ENCODE results near the gene REXO2. TPM values are rescaled to one million over a fixed set of nuclear protein-coding genes. Genes with fewer than 3 reads are reported as not detected.

REXO2 gene
- total and polyA plus RNA-seq, 2 of the 13 experiments (the other 11 are each of a cell fraction or from before 2014, with no cell fraction given) = 95.6 to 104 TPM

DNA sequence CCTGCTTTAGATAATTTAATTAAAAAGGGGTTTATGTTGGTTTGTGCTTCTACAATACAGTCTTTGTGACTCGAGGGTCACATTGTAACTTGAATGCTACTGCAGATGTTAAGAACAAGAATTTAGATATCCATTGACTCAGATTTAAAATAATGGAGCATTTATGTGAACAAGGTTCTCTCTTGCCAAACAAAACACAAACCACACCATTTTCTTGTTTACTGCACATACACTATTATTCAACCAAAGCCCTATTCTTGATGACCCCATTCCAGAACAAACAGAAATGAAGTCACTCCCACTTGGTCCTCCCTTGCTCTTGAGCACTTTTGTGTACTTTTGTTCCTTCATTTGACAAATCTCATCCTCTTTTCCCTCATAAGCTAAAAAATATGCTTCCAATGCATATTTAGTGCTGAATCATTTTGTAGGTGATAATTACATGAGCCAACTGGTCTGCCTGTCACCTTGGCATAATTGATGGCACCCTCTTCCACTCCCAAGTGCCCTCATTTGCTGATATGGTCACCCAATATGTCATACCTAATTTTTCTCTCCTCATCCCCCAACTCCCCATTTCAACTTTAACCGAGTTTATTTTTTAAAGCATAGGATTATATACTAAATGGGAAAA is 41.8 kb upstream of the REXO2 start:
- WGBS (ENCODE audit: low lambda C conversion rate) = 73% methylated on average over 2 of the region's 2 CpGs

DNA sequence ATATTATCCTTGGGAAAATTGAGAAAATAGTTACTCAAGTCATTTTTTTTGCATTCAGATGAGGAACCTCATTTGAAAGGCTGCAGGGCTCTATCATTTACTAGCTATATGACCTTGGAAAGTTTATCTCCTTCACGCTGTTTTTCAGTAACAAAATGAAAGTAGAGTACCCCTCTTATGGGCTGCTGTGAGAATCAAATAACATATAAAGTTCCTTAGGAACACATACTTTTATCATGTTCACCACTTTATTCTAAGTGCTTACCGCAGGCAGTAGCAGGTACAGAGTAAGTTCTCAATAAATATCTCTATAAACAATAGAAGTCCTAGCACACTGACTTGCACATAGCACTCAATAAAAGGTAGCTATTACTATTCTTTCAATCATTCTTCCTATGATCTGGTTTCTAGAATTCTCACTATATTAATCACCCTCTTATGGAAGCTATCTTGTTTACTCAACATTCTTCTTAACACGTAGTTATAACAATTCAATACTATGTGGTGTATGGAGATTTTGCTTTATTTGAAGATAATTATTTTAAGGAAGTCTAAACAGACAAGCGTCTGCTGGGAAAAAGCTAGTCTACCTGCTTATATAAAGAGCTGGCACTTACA is 40.9 kb upstream of the REXO2 start:
- ChIA-PET CTCF (ENCODE audit: low intra/inter-chr PET ratio, low total read pairs) (no interaction called here), POLR2A (no interaction called here)
- H3K9me3 ChIP-seq (ENCODE audit: low read length) = no peaks in the 10 kb centered on the region
- WGBS (ENCODE audit: low lambda C conversion rate) = 98% methylated on average over 4 of the region's 4 CpGs
- H3K27me3 ChIP-seq (ENCODE audit: control insufficient read depth in 1 of 2, insufficient read depth in 2 of 2, low read length in 2 of 2) = peaks cover 0 to 3% of the 10 kb centered on the region in 2 experiments; a peak in 1 of 5 replicates
- intact Hi-C loops (cut with micrococcal nuclease; ENCODE audit: unreplicated experiment) (no loop called here), in situ Hi-C loops (cut with HindIII; ENCODE audit: extremely low pct_ligation_motif_present, low pct_unique_long_range_greater_than_20kb) (no loop called here)
- FAIRE-seq (no peak), ATAC-seq (no peak), DNase-seq (ENCODE audit: low spot score) (no peak)
- no peak overlapping the region; a peak in 1 of 6 replicates for H3K4me3 ChIP-seq (replicated peaks in 1 of 3; ENCODE audit: insufficient read depth in 1 of 3, low read depth in 2 of 3, low read length in 3 of 3)
- peaks cover 37% of the 10 kb centered on the region for H3K4me1 ChIP-seq (ENCODE audit: insufficient read depth, low read length)
- no peaks in the 10 kb centered on the region for H4K20me1 ChIP-seq (ENCODE audit: insufficient read depth, low read length)
- peak overlapping the region; percentile 97 for H3K4me2 ChIP-seq (ENCODE audit: low read depth, low read length)
- H2AFZ ChIP-seq (ENCODE audit: low read length) = no peak overlapping the region
- BruUV-seq (replicated peaks) = no TSS peak
- TF ChIP-seq, protein P1, sequence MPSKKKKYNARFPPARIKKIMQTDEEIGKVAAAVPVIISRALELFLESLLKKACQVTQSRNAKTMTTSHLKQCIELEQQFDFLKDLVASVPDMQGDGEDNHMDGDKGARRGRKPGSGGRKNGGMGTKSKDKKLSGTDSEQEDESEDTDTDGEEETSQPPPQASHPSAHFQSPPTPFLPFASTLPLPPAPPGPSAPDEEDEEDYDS (CRISPR knock-in tag; IDR thresholded peaks at IDR 0.05) = no peak
- TF ChIP-seq KLF11 (CRISPR knock-in tag; IDR thresholded peaks at IDR 0.05) (no peak), RFX5 (IDR thresholded peaks at IDR 0.05; ENCODE audit: low read depth, low read length) (no peak), MBNL3 (CRISPR knock-in tag; conservative IDR thresholded peaks at IDR 0.05) (no peak)
- H3K79me2 ChIP-seq (ENCODE audit: insufficient read depth, low read length) = peaks cover 43% of the 10 kb centered on the region
- no peak overlapping the region for H3K9ac ChIP-seq (ENCODE audit: insufficient read depth, low read depth, low read length)
- no peaks in the 10 kb centered on the region; a peak in 1 of 5 replicates for H3K36me3 ChIP-seq (replicated peaks in 1 of 2; ENCODE audit: control insufficient read depth in 1 of 2, insufficient read depth in 2 of 2, low read length in 2 of 2)
- no peak overlapping the region for H3K27ac ChIP-seq (ENCODE audit: extremely low read length, insufficient read depth, low read length)

More for the DNA sequence above, 41.8 kb upstream of the REXO2 start:
- H3K9me3 ChIP-seq (ENCODE audit: low read length) = no peaks in the 10 kb centered on the region
- ATAC-seq (no peak), FAIRE-seq (no peak), DNase-seq (ENCODE audit: low spot score) (no peak)
- CTCF ChIA-PET (ENCODE audit: low intra/inter-chr PET ratio, low total read pairs) = no interaction called here
- no TSS peak for BruUV-seq (replicated peaks)
- no peaks in the 10 kb centered on the region for H3K36me3 ChIP-seq (replicated peaks in 1 of 2; ENCODE audit: control insufficient read depth in 1 of 2, insufficient read depth in 2 of 2, low read length in 2 of 2)
- peaks cover 34% of the 10 kb centered on the region for H3K79me2 ChIP-seq (ENCODE audit: insufficient read depth, low read length)
- TF ChIP-seq MAFK (conservative IDR thresholded peaks at IDR 0.05 in 1 of 2, IDR thresholded peaks at IDR 0.05 in 1 of 2; ENCODE audit: low read length in 2 of 2) (peak; percentile 51 to 52; a peak in 3 of 4 replicates), MAFF (IDR thresholded peaks at IDR 0.05; ENCODE audit: low read depth, low read length) (peak; percentile 64), MAF1 (CRISPR knock-in tag; IDR thresholded peaks at IDR 0.05; ENCODE audit: borderline replicate concordance) (no peak)
- peaks cover 38% of the 10 kb centered on the region for H3K4me1 ChIP-seq (ENCODE audit: insufficient read depth, low read length)
- POLR2A ChIA-PET = no interaction called here
- H3K27me3 ChIP-seq (ENCODE audit: control insufficient read depth in 1 of 2, insufficient read depth in 2 of 2, low read length in 2 of 2) = peaks cover 0 to 3% of the 10 kb centered on the region in 2 experiments; a peak in 1 of 5 replicates
- H3K9ac ChIP-seq (ENCODE audit: insufficient read depth, low read depth, low read length) = no peak overlapping the region
- H2AFZ ChIP-seq (ENCODE audit: low read length) = no peak overlapping the region
- H3K4me2 ChIP-seq (ENCODE audit: low read depth, low read length) = no peak overlapping the region
- in situ Hi-C loops (cut with HindIII; ENCODE audit: extremely low pct_ligation_motif_present, low pct_unique_long_range_greater_than_20kb) (no loop called here), intact Hi-C loops (cut with micrococcal nuclease; ENCODE audit: unreplicated experiment) (no loop called here)
- no peaks in the 10 kb centered on the region for H4K20me1 ChIP-seq (ENCODE audit: insufficient read depth, low read length)
- no peak overlapping the region for H3K4me3 ChIP-seq (replicated peaks in 1 of 3; ENCODE audit: insufficient read depth in 1 of 3, low read depth in 2 of 3, low read length in 3 of 3)
- H3K27ac ChIP-seq (ENCODE audit: extremely low read length, insufficient read depth, low read length) = no peak overlapping the region

All from HepG2 (cell line).